ENCODE measurements around the gene HPSE2. TPM values are rescaled to one million over a fixed set of nuclear protein-coding genes. Genes with fewer than 3 reads are reported as not detected.

HPSE2 gene
- total RNA-seq, 4 donors from 2014 or later, result 1.1 TPM; not detected in 3

DNA sequence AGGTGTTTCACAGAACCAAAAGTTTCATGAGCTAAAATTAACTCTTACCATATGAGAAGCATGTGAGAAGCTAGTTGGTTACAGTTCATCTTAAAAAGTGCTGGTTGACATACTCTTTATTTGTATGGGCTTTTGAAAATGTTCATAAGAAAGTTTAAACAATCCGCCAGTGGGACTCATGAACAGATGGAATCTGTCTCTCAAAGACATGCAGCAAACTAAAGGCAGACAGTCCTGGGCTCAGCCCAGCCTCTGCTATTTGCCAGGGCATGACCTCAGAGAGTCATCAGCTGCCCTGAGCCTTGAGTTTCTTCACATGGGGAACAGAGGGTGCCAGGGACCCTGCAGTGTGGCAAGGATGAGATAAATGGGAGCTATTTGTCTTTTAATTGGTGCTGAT is 823.9 kb downstream of the HPSE2 start:
- ATAC-seq, result peak; percentile 31 to 42
- intact Hi-C loops (cut with DNase I; ENCODE audit: low total_unique reads), result loop anchor here (5.0 kb wide), 1 partner anchor 144 kb away; the partner anchor contains the start of gene LOXL4
- peaks cover 31 to 55% of the 10 kb centered on the region in 2 donors for H3K4me1 ChIP-seq
- no peak overlapping the region for H3K4me3 ChIP-seq
- in situ Hi-C loops (cut with MboI; ENCODE audit: low sequenced_read_pairs in 4 of 4), result no loop called here
- DNase-seq, result no peak
- no peaks in the 10 kb centered on the region for H3K36me3 ChIP-seq
- TF ChIP-seq POLR2A (IDR thresholded peaks at IDR 0.05), result no peak
- TF ChIP-seq, protein P1, sequence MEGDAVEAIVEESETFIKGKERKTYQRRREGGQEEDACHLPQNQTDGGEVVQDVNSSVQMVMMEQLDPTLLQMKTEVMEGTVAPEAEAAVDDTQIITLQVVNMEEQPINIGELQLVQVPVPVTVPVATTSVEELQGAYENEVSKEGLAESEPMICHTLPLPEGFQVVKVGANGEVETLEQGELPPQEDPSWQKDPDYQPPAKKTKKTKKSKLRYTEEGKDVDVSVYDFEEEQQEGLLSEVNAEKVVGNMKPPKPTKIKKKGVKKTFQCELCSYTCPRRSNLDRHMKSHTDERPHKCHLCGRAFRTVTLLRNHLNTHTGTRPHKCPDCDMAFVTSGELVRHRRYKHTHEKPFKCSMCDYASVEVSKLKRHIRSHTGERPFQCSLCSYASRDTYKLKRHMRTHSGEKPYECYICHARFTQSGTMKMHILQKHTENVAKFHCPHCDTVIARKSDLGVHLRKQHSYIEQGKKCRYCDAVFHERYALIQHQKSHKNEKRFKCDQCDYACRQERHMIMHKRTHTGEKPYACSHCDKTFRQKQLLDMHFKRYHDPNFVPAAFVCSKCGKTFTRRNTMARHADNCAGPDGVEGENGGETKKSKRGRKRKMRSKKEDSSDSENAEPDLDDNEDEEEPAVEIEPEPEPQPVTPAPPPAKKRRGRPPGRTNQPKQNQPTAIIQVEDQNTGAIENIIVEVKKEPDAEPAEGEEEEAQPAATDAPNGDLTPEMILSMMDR (IDR thresholded peaks at IDR 0.05 in 4 of 5, conservative IDR thresholded peaks at IDR 0.05 in 1 of 5), result no peak
- peak overlapping the region; percentile 9 to 80 (median 48) for H3K27ac ChIP-seq
- no peaks in the 10 kb centered on the region for H3K9me3 ChIP-seq
- H3K27me3 ChIP-seq, result no peaks in the 10 kb centered on the region

DNA sequence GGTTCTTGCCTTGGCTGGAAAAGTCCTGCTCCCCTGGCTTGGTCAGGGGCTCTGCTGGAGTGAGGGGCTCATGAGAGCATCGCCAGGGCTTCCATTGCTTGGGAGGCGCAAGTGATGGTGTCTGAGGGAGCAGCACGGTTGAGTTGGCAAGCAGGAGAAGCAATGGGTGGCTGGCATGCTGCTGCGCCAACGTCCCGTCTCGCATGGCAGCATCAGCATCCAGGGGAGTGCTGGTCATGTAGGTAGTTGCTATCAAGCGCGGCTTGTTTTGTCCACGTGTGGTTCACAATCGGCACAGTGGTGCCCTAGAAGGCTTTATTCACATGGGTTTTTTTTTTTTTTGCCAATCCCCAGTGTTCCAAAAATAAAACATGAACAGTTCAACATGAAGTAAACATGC is 824.5 kb downstream of the HPSE2 start:
- DNase-seq (no peak), ATAC-seq (no peak)
- Histone ChIP-seq H3K4me1 (peaks cover 31 to 55% of the 10 kb centered on the region in 2 donors), H3K4me3 (no peak overlapping the region), H3K36me3 (no peaks in the 10 kb centered on the region), H3K27me3 (no peaks in the 10 kb centered on the region), H3K9me3 (no peaks in the 10 kb centered on the region), H3K27ac (peak overlapping the region in 3 of 4 donors; percentile 41 to 80 (median 56))
- intact Hi-C loops (cut with DNase I; ENCODE audit: low total_unique reads) (loop anchor here (5.0 kb wide), 1 partner anchor 144 kb away; the partner anchor contains the start of gene LOXL4), in situ Hi-C loops (cut with MboI; ENCODE audit: low sequenced_read_pairs in 4 of 4) (no loop called here)
- TF ChIP-seq, protein P1 (IDR thresholded peaks at IDR 0.05 in 4 of 5, conservative IDR thresholded peaks at IDR 0.05 in 1 of 5), result no peak
- TF ChIP-seq POLR2A (IDR thresholded peaks at IDR 0.05), result no peak

DNA sequence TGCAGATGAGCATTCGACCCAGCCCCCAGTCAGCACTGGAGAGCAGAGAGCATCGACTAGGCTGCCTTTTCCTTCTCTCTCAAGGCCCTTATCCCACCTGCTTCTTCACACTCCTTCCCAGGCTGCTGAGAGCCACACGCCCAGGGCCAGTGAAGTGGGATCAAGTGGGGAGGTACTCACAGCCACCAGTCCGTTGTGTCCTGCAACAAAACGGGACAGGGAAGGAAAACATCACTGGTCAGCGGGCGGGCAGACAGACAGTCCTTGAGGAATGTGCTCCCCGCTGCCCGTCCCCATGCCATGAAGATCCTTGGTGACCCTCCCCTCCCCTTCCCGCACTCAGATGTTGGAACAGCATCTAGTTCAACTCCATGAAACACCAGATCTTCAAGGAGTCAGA is 824.9 kb downstream of the HPSE2 start:
- peak overlapping the region in 2 of 4 donors; percentile 56 to 80 for H3K27ac ChIP-seq
- H3K4me1 ChIP-seq, result peaks cover 31 to 52% of the 10 kb centered on the region in 2 donors
- no peak overlapping the region for H3K4me3 ChIP-seq
- in situ Hi-C loops (cut with MboI; ENCODE audit: low sequenced_read_pairs in 4 of 4), result no loop called here
- H3K9me3 ChIP-seq, result no peaks in the 10 kb centered on the region
- intact Hi-C loops (cut with DNase I; ENCODE audit: low total_unique reads), result loop anchor here (5.0 kb wide), 1 partner anchor 143 kb away; the partner anchor contains the start of gene LOXL4
- TF ChIP-seq POLR2A (IDR thresholded peaks at IDR 0.05), result no peak
- TF ChIP-seq, protein P1 (IDR thresholded peaks at IDR 0.05 in 4 of 5, conservative IDR thresholded peaks at IDR 0.05 in 1 of 5), result no peak
- H3K36me3 ChIP-seq, result no peaks in the 10 kb centered on the region
- ATAC-seq (no peak), DNase-seq (no peak)
- H3K27me3 ChIP-seq, result no peaks in the 10 kb centered on the region

DNA sequence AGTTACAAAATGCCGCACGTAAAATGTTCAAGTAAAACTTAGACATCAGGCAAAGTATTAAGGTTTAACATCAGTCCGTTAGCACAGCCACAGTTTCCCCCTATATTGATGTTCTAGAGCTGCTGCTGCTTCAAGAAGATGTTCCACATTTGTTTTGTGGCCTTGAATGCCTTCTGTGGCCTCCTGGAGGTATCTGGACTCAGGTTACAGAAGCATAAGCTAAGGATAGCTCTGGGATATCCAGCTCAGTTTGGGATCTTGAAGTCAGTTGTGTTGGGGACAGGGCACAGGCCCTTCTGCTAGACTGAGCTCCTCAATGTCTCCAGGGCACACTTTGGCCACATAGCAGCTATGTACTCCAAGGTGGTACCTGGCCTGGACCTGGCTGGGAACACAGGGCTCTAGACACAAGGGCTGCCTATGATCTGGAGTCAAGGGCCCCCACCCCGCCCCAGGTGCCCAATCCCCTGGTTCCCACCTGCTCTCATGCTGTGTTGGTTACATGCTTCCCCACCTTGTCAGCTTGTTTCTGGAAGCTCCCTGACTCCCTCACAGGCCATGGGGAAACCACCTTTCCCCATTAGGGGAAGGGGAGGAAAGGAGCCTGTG is 825.4 kb downstream of the HPSE2 start:
- no peaks in the 10 kb centered on the region for H3K36me3 ChIP-seq
- peak overlapping the region in 3 of 4 donors; percentile 25 to 80 (median 56) for H3K27ac ChIP-seq
- DNase-seq (no peak), ATAC-seq (peak in 1 of 2 donors; percentile 62)
- no peaks in the 10 kb centered on the region for H3K9me3 ChIP-seq
- intact Hi-C loops (cut with DNase I; ENCODE audit: low total_unique reads), result loop anchor here (5.0 kb wide), 1 partner anchor 143 kb away; the partner anchor contains the start of gene LOXL4
- H3K4me3 ChIP-seq, result no peak overlapping the region
- in situ Hi-C loops (cut with MboI; ENCODE audit: low sequenced_read_pairs in 4 of 4), result no loop called here
- peaks cover 27 to 49% of the 10 kb centered on the region in 2 donors for H3K4me1 ChIP-seq
- TF ChIP-seq, protein P1 (IDR thresholded peaks at IDR 0.05 in 4 of 5, conservative IDR thresholded peaks at IDR 0.05 in 1 of 5), result no peak
- no peak for TF ChIP-seq POLR2A (IDR thresholded peaks at IDR 0.05)
- H3K27me3 ChIP-seq, result no peaks in the 10 kb centered on the region

Measured in gastrocnemius medialis (tissue), 4 donors.